Measurements from ENCODE around the gene DLG2.
"Not testable (repeated sequence)": the region's sequence is repeated elsewhere in the genome, so short reads cannot be mapped to it uniquely, and the experiment has no call there.

Gene DLG2

DNA sequence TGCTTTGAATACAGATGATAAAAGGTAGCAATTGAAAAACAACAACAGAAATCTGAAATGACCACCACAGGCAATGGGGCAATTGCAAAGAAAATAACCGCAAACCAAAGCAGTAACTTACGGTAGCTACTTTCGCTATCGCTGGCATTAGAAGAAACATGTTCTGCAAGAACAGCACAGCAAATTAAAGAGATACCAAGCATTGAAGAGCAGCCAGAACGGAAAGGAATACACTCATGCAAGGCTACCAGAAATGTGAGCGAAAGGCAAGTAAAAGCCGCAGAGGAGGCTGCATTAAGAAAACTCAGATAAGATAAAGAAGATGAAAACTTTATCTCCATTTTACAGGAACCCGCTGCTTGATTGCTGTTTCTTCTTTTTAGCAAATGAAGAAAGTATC is 2146.9 kb downstream of the DLG2 start:
- FAIRE-seq, result no peak

- FAIRE-seq, result no peak
Observed at GRCh38 chr11:83477772-83478171, 2149.4 kb downstream of the DLG2 start.

- FAIRE-seq, result no peak
Observed at GRCh38 chr11:83475760-83476159, 2151.4 kb downstream of the DLG2 start.

- no peak for FAIRE-seq
Observed at GRCh38 chr11:83473743-83474142, 2153.4 kb downstream of the DLG2 start.

- no peak for FAIRE-seq
Observed at GRCh38 chr11:83472806-83473205, 2154.3 kb downstream of the DLG2 start.

- FAIRE-seq, result no peak
Observed at GRCh38 chr11:83471831-83472727, 2155.1 kb downstream of the DLG2 start.

DNA sequence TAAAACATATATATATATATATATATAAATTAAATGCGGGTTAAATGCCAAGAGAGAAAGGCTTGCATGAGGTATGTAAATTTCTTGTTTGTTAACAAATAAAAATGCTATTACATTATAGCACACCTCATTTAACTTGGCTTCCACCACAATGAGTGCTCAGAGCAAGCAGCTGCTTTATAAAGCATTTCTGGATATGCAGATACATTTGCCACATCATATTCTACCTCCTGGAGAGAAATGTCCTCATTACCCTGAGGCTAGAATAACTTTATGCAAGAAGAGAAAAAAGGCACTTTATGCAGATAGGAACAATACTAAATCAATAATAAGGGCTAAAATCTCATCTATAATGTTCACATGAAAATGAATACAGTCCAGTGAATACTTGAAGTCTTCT is 2159.3 kb downstream of the DLG2 start:
- FAIRE-seq, result no peak

GRCh38 chr11:83464160-83464944 is 2162.8 kb downstream of the DLG2 start:
- no peak for FAIRE-seq

- no peak for FAIRE-seq
Observed at GRCh38 chr11:83459798-83460197, 2167.3 kb downstream of the DLG2 start.

- FAIRE-seq, result no peak
Observed at GRCh38 chr11:83456566-83456965, 2170.6 kb downstream of the DLG2 start.

DNA sequence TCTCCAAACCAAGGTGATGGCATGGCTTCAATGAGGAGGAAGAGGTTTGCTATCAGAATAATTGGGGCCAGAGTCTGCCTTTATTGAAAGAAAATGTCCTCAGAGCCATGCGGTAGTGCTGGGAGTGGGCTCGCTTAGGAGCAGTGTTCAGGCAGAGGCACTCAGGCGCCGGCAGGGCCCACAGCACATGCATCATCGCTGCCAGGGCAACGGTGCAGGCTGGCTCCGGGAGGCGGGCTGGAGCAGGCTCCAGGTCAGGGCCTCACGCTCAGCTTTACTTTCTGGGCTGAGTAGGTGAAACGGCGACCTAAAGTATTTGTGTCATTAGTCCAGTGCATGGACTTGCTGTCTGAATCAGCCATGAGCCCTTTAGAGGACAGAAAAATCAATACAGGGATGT is 2171.1 kb downstream of the DLG2 start:
- no peak for FAIRE-seq

DNA sequence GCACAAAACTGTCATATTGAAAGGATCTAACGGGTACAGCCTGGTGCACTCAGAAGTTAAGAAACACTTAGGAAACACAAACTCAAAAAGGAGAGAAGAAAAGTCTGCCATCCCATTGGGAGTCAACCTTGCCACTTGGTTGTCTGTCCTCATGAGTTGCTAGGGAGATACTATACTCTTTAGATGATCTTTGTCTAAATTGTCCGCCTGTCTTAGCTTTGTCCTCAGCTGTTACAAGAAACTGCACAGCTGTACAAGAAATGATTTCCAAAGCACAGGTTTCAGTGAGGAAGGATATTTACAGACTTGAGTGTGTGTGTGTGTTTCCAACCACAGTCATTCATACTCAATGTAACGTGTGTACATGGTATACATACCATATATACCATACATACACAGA is 2171.8 kb downstream of the DLG2 start:
- FAIRE-seq, result no peak

GRCh38 chr11:83454674-83455073 is 2172.5 kb downstream of the DLG2 start:
- no peak for FAIRE-seq

- FAIRE-seq, result no peak
Observed at GRCh38 chr11:83449338-83449913, 2177.7 kb downstream of the DLG2 start.

- no peak for FAIRE-seq
Observed at GRCh38 chr11:83448686-83449085, 2178.5 kb downstream of the DLG2 start.

- FAIRE-seq, result not testable (repeated sequence)
Observed at GRCh38 chr11:83443880-83444279, 2183.3 kb downstream of the DLG2 start.

DNA sequence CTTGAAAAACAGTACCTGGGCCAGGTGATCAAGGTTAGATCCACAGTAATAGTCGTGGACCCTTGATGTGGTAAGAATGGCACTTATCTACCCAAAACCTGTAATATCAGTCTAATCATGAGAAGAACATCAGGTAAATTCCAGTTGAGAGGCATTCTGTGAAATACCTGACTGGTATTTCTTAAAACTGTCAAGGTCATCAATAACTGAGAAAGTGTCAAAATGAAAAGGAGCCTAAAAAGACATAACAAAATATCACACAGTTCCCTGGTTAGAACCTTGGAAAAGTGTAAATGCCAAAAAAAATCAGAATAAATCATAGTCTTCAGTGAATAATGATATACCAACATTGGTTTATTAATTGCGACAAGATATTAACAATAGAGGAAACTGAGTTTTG is 2185.5 kb downstream of the DLG2 start:
- FAIRE-seq, result no peak

GRCh38 chr11:83441171-83441570 is 2186.0 kb downstream of the DLG2 start:
- no peak for FAIRE-seq

DNA sequence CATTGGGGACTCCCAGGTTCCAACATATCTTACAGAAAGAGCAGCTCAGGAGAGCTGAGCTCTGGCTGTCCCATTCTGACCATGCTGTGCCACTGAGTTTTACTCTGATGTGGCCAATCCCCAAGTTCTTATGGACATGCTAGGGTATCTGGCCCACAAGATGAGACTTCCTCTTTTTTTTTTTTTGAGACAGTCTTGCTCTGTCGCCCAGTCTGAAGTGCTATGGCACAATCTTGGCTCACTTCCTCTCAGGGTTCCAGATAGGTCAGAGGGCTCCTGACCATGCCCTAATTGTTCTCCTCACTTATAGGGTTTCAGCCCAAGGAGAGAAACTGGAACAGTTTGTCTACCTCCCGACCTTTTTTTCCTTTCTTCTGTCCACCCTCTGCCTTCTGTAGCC is 2188.7 kb downstream of the DLG2 start:
- FAIRE-seq, result no peak

DNA sequence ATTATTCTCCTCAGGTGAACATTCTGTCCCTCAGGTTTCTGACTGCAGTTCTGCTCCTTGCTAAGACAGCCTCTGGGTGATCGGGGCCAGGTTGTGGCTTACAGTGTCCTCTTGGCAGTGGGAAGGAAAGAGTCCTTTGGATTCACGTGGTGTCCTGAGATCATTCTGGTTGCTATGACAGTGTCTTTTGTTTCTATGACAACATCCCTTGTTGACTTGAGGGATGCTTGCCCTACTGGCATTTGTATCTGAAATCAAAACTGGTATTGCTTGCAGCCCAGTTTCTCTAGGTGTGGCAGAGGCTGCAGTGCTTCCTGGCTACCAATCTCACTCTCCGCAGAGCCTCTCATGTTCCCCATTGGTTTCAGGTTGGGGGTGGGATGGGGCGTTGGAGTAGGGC is 2189.2 kb downstream of the DLG2 start:
- FAIRE-seq, result no peak

GRCh38 chr11:83436855-83437254 is 2190.3 kb downstream of the DLG2 start:
- FAIRE-seq, result no peak

DNA sequence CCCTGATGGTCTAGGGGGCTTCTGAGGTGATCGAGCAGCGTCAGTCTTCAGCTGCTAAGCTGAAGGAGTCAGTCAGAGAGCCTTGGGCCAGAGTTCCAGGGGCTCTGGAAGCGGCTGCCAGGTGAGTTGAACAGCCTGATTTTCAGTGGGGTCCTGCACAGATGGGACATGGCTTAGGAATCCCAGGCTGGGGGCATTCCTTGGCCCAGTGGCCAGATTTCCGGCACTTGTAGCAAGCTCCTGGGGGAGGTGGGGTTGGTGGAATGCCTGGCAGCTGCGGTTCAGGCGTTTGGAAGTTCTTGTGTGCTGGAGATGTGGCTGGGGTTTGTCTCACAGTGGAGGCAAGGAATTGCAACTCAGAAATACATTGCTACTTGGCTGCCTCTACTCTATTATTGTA is 2192.3 kb downstream of the DLG2 start:
- not testable (repeated sequence) for FAIRE-seq

DNA sequence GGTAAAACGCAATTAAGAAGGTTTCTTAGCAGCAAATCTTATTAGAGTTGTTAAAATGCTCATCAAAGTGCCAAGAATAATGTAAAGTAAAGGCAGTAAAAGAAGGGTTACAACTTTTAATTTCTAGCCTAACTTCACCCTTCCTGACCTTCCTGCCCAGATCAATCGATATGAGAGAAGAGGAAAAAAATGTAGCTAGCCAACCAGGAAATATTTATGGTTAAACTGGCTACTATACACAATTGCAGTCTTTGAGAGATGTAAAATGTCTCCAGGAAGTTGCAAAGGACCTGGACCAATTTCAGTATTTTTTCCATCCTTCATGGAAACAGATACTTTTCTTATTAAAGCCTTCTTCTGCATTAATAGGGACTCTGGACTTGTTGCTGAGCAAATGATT is 2199.2 kb downstream of the DLG2 start:
- FAIRE-seq, result no peak

GRCh38 chr11:83427501-83427900 is 2199.6 kb downstream of the DLG2 start:
- FAIRE-seq, result no peak
